ENCODE data around the gene ACAD10. TPM values are rescaled to one million over a fixed set of nuclear protein-coding genes. Genes with fewer than 3 reads are reported as not detected.

The ACAD10 gene
- total and polyA plus RNA-seq, 3 experiments from 2014 or later, result 13.0 to 21.6 (median 20.7) TPM

DNA sequence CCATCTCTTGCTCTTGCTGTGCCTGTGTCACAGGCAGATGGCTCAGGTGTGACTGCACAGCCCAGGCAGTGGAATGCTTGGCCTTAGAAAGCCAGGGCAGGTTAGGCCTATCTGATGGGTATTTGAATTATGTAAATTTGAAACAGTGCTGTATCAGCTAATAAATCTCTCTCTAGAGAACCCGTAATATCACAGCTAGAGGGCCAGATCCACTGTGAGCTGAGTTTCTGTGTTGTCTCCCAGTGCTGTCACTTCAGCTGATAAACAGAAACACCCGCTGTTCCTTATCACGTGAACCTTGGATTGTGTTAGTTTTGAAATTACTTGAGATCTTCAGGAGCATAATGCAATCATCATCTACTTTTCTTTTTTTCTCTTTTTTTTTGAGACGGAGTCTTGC, 59.4 kb downstream of the ACAD10 start:
- ChIA-PET CTCF (no interaction called here), POLR2A (no interaction called here)
- H3K36me3 ChIP-seq (ENCODE audit: insufficient read depth, low read length), result peaks cover 15% of the 10 kb centered on the region
- no peak overlapping the region for H3K27ac ChIP-seq (ENCODE audit: low read depth, low read length)
- Mint-ChIP-seq H3K9me3 (no peaks in the 10 kb centered on the region), H3K27me3 (no peaks in the 10 kb centered on the region), H3K27ac (peak overlapping the region in 1 of 8 donors; percentile 23), H3K4me1 (no peaks in the 10 kb centered on the region), H3K36me3 (peaks cover 8 to 59% (median 12%) of the 10 kb centered on the region in 3 donors), H3K4me3 (no peak overlapping the region)
- H3K9me3 ChIP-seq (ENCODE audit: low read length), result no peaks in the 10 kb centered on the region
- no peaks in the 10 kb centered on the region for H3K4me1 ChIP-seq (ENCODE audit: insufficient read depth, low read length)
- no peak overlapping the region for H3K4me3 ChIP-seq (ENCODE audit: low read length)
- H3K27me3 ChIP-seq (ENCODE audit: insufficient read depth, low read length, poor library complexity, severe bottlenecking), result no peaks in the 10 kb centered on the region
- DNase-seq, result no peak

DNA sequence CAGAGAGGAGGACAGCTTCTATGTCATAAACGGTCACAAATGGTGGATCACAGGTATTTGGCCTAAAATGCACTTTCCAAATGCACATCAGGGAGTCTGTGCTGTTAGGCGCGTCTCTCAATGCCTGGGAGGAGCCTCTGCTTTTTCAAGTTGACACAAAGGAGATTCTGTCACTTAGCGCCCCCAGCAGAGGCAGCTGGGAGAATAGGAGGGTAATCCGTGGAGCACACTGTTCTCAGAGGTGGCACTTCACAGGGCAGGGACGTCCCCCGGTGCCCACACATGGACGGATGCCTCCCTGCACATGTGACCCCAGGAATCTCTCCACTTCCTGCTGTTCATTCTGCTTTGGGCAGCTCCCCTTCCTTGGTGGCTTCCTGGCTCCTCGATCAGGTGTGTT, 61.5 kb downstream of the ACAD10 start:
- peaks cover 15% of the 10 kb centered on the region for H3K36me3 ChIP-seq (ENCODE audit: insufficient read depth, low read length)
- H3K9me3 ChIP-seq (ENCODE audit: low read length), result no peaks in the 10 kb centered on the region
- Mint-ChIP-seq H3K4me1 (no peaks in the 10 kb centered on the region), H3K4me3 (no peak overlapping the region), H3K9me3 (no peaks in the 10 kb centered on the region), H3K36me3 (peaks cover 3 to 61% (median 12%) of the 10 kb centered on the region in 3 donors), H3K27ac (no peak overlapping the region), H3K27me3 (no peaks in the 10 kb centered on the region)
- no peaks in the 10 kb centered on the region for H3K27me3 ChIP-seq (ENCODE audit: insufficient read depth, low read length, poor library complexity, severe bottlenecking)
- no peaks in the 10 kb centered on the region for H3K4me1 ChIP-seq (ENCODE audit: insufficient read depth, low read length)
- H3K27ac ChIP-seq (ENCODE audit: low read depth, low read length), result no peak overlapping the region
- DNase-seq, result no peak
- ChIA-PET POLR2A (no interaction called here), CTCF (no interaction called here)
- no peak overlapping the region for H3K4me3 ChIP-seq (ENCODE audit: low read length)

DNA sequence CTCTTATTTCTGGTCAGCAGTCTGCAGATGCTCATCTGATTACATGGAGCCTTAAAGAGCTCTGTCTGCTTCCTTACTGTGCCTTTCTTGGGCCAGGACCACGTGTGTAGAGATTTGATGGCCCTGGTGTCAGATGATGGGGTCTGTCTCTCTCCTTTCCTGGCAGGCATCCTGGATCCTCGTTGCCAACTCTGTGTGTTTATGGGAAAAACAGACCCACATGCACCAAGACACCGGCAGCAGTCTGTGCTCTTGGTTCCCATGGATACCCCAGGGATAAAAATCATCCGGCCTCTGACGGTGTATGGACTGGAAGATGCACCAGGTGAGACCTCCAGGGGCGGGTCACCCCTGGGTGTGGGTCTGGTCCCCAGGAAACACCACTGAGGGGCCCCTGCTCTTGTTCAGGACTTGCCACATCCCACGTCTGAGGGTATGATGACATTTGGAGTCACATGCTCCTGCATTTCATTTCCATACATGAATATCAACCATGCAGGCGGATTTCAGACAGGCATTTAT, 62.4 kb downstream of the ACAD10 start:
- ChIA-PET CTCF (no interaction called here), POLR2A (no interaction called here)
- Histone ChIP-seq H3K4me1 (ENCODE audit: insufficient read depth, low read length) (no peaks in the 10 kb centered on the region), H3K9me3 (ENCODE audit: low read length) (no peaks in the 10 kb centered on the region), H3K36me3 (ENCODE audit: insufficient read depth, low read length) (peaks cover 15% of the 10 kb centered on the region), H3K4me3 (ENCODE audit: low read length) (no peak overlapping the region), H3K27me3 (ENCODE audit: insufficient read depth, low read length, poor library complexity, severe bottlenecking) (no peaks in the 10 kb centered on the region), H3K27ac (ENCODE audit: low read depth, low read length) (no peak overlapping the region)
- no peak overlapping the region for H3K27ac Mint-ChIP-seq
- H3K9me3 Mint-ChIP-seq, result no peaks in the 10 kb centered on the region
- H3K4me3 Mint-ChIP-seq, result no peak overlapping the region
- no peaks in the 10 kb centered on the region for H3K4me1 Mint-ChIP-seq
- DNase-seq, result no peak
- H3K27me3 Mint-ChIP-seq, result no peaks in the 10 kb centered on the region
- peaks cover 3 to 59% (median 10%) of the 10 kb centered on the region in 3 donors for H3K36me3 Mint-ChIP-seq

DNA sequence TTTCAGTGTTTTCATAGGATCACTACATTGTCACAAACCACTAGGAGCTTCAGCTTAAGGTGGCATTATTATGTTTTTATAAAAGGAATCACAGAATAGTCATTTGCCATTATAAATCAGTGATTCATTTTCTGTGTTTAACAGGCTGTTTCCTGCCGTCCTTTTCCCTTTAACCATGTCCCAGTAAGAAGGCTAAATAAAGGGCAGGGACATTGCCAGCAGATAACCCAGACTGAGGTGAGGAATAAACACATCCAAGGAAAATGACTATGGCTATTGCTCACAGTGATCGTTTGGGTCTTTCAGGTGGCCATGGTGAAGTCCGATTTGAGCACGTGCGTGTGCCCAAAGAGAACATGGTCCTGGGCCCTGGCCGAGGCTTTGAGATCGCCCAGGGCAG, 63.0 kb downstream of the ACAD10 start:
- no peak overlapping the region for H3K4me3 Mint-ChIP-seq
- H3K4me1 Mint-ChIP-seq, result no peaks in the 10 kb centered on the region
- no peaks in the 10 kb centered on the region for H3K27me3 Mint-ChIP-seq
- Histone ChIP-seq H3K9me3 (ENCODE audit: low read length) (no peaks in the 10 kb centered on the region), H3K4me3 (ENCODE audit: low read length) (no peak overlapping the region), H3K27me3 (ENCODE audit: insufficient read depth, low read length, poor library complexity, severe bottlenecking) (no peaks in the 10 kb centered on the region), H3K4me1 (ENCODE audit: insufficient read depth, low read length) (no peaks in the 10 kb centered on the region), H3K27ac (ENCODE audit: low read depth, low read length) (no peak overlapping the region), H3K36me3 (ENCODE audit: insufficient read depth, low read length) (peaks cover 15% of the 10 kb centered on the region)
- H3K9me3 Mint-ChIP-seq, result no peaks in the 10 kb centered on the region
- CTCF ChIA-PET, result no interaction called here
- no peak for DNase-seq
- peaks cover 3 to 64% (median 10%) of the 10 kb centered on the region in 3 donors for H3K36me3 Mint-ChIP-seq
- POLR2A ChIA-PET, result no interaction called here
- H3K27ac Mint-ChIP-seq, result no peak overlapping the region

DNA sequence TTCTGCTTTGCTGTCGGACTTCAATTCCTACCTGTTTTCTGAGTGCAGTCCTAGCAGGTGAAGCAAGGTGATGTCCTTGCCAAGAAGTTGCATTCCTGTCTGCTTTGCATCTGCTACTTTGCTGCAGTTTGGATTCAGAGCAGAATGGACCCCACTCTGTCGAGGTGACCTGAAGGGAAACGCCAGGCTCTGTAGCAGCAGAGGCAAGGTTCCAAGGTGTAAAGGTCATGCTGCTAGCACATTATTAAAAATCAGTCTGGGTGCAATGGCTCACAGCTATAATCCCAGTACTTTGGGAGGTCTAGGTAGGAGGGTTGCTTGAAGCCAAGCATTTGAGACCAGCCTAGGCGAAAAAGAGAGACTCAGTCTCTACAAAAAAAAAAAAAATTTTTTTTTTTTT, 63.5 kb downstream of the ACAD10 start:
- H3K4me3 Mint-ChIP-seq, result no peak overlapping the region
- no peak for DNase-seq
- ChIA-PET CTCF (no interaction called here), POLR2A (no interaction called here)
- no peaks in the 10 kb centered on the region for H3K9me3 Mint-ChIP-seq
- peaks cover 3 to 62% (median 10%) of the 10 kb centered on the region in 3 donors for H3K36me3 Mint-ChIP-seq
- no peaks in the 10 kb centered on the region for H3K27me3 ChIP-seq (ENCODE audit: insufficient read depth, low read length, poor library complexity, severe bottlenecking)
- H3K9me3 ChIP-seq (ENCODE audit: low read length), result no peaks in the 10 kb centered on the region
- no peak overlapping the region for H3K27ac ChIP-seq (ENCODE audit: low read depth, low read length)
- H3K4me1 ChIP-seq (ENCODE audit: insufficient read depth, low read length), result no peaks in the 10 kb centered on the region
- no peak overlapping the region for H3K4me3 ChIP-seq (ENCODE audit: low read length)
- peak overlapping the region in 1 of 8 donors; percentile 86 for H3K27ac Mint-ChIP-seq
- no peaks in the 10 kb centered on the region for H3K4me1 Mint-ChIP-seq
- no peaks in the 10 kb centered on the region for H3K27me3 Mint-ChIP-seq
- H3K36me3 ChIP-seq (ENCODE audit: insufficient read depth, low read length), result peaks cover 15% of the 10 kb centered on the region

GRCh38 chr12:111753144-111753881, 67.5 kb downstream of the ACAD10 start:
- H3K27me3 ChIP-seq (ENCODE audit: insufficient read depth, low read length, poor library complexity, severe bottlenecking), result no peaks in the 10 kb centered on the region
- H3K36me3 ChIP-seq (ENCODE audit: insufficient read depth, low read length), result no peaks in the 10 kb centered on the region
- no peak overlapping the region for H3K4me3 ChIP-seq (ENCODE audit: low read length)
- H3K9me3 ChIP-seq (ENCODE audit: low read length), result no peaks in the 10 kb centered on the region
- no peak for DNase-seq
- Mint-ChIP-seq H3K36me3 (peaks cover 0 to 54% (median 2%) of the 10 kb centered on the region in 3 donors), H3K27me3 (no peaks in the 10 kb centered on the region), H3K9me3 (no peaks in the 10 kb centered on the region), H3K4me3 (no peak overlapping the region), H3K27ac (no peak overlapping the region), H3K4me1 (peaks cover 0 to 15% (median 0%) of the 10 kb centered on the region in 3 donors)
- no peak overlapping the region for H3K27ac ChIP-seq (ENCODE audit: low read depth, low read length)
- ChIA-PET POLR2A (no interaction called here), CTCF (interaction anchor here (1.7 kb wide), 1 partner anchor 59 kb away, joined by 8 read pairs; no protein-coding TSS in a partner anchor)
- no peaks in the 10 kb centered on the region for H3K4me1 ChIP-seq (ENCODE audit: insufficient read depth, low read length)

DNA sequence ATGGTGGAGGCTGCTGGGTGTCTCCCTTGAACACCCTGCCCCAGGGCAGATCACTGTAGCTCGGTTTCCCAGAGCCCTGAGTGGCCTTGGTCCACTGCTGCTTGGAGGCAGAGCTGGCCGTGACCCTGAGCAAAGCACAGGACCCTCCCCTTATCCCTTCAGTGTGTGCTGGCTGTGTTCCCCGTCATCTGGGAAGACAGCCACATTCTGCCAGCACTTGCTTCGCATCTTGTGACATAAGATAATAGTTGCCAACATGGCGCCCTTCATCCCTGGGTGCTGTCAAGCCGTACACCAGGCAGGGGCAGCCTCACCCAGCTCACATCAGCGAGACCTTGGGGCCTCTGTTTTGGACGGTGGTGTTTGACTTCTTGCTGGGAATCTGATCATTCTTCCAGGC, 68.8 kb downstream of the ACAD10 start:
- Mint-ChIP-seq H3K9me3 (no peaks in the 10 kb centered on the region), H3K27ac (no peak overlapping the region), H3K27me3 (no peaks in the 10 kb centered on the region), H3K4me3 (no peak overlapping the region), H3K4me1 (peaks cover 0 to 15% (median 2%) of the 10 kb centered on the region in 3 donors), H3K36me3 (peaks cover 0 to 45% (median 2%) of the 10 kb centered on the region in 3 donors)
- CTCF ChIA-PET, result interaction anchor here (1.7 kb wide), 1 partner anchor 58 kb away, joined by 8 read pairs; no protein-coding TSS in a partner anchor
- no peaks in the 10 kb centered on the region for H3K27me3 ChIP-seq (ENCODE audit: insufficient read depth, low read length, poor library complexity, severe bottlenecking)
- no peaks in the 10 kb centered on the region for H3K36me3 ChIP-seq (ENCODE audit: insufficient read depth, low read length)
- no peaks in the 10 kb centered on the region for H3K4me1 ChIP-seq (ENCODE audit: insufficient read depth, low read length)
- H3K27ac ChIP-seq (ENCODE audit: low read depth, low read length), result no peak overlapping the region
- no peak overlapping the region for H3K4me3 ChIP-seq (ENCODE audit: low read length)
- no peaks in the 10 kb centered on the region for H3K9me3 ChIP-seq (ENCODE audit: low read length)
- POLR2A ChIA-PET, result no interaction called here
- no peak for DNase-seq

- Mint-ChIP-seq H3K9me3 (no peaks in the 10 kb centered on the region), H3K4me3 (no peak overlapping the region), H3K27me3 (no peaks in the 10 kb centered on the region), H3K4me1 (peaks cover 0 to 15% (median 2%) of the 10 kb centered on the region in 3 donors), H3K27ac (no peak overlapping the region), H3K36me3 (peaks cover 0 to 35% (median 2%) of the 10 kb centered on the region in 3 donors)
- no peak for DNase-seq
- H3K27me3 ChIP-seq (ENCODE audit: insufficient read depth, low read length, poor library complexity, severe bottlenecking), result no peaks in the 10 kb centered on the region
- no peak overlapping the region for H3K27ac ChIP-seq (ENCODE audit: low read depth, low read length)
- ChIA-PET CTCF (no interaction called here), POLR2A (no interaction called here)
- no peaks in the 10 kb centered on the region for H3K9me3 ChIP-seq (ENCODE audit: low read length)
- no peaks in the 10 kb centered on the region for H3K4me1 ChIP-seq (ENCODE audit: insufficient read depth, low read length)
- no peaks in the 10 kb centered on the region for H3K36me3 ChIP-seq (ENCODE audit: insufficient read depth, low read length)
- H3K4me3 ChIP-seq (ENCODE audit: low read length), result no peak overlapping the region
Measured at GRCh38 chr12:111756196-111756595, 70.3 kb downstream of the ACAD10 start.

All from CD8-positive, alpha-beta memory T cell (primary cell).